ENCODE results near the gene PMIS2. TPM values are rescaled to one million over a fixed set of nuclear protein-coding genes. Genes with fewer than 3 reads are reported as not detected.

PMIS2 gene
- total RNA-seq, 1 experiment from 2014 or later: not detected

GRCh38 chr19:35545001-35545854 is 40.7 kb upstream of the PMIS2 start, which contains the start of gene TMEM147:
Gene TMEM147, plus strand, starts transcription at chr19:35545626. Its CDS starts 114 bp downstream, at chr19:35545740.
- H3K27me3 ChIP-seq (ENCODE audit: low read length): no peaks in the 10 kb centered on the region
- DNase-seq: peak; percentile 96
- peak within 1 kb of the TSS; percentile 98 for H3K4me3 ChIP-seq (ENCODE audit: low read length)

GRCh38 chr19:35545855-35546381 is 40.1 kb upstream of the PMIS2 start:
- H3K27ac ChIP-seq (ENCODE audit: low read length): peak overlapping the region; percentile 21; the same call in 1 of the 2 replicates
- H3K4me3 ChIP-seq (ENCODE audit: low read length): peak overlapping the region; percentile 98
- H3K36me3 ChIP-seq (ENCODE audit: insufficient read depth, low read length): no peaks in the 10 kb centered on the region
- no peaks in the 10 kb centered on the region for H3K9me3 ChIP-seq (ENCODE audit: low read length)
- no peaks in the 10 kb centered on the region for H3K9me2 ChIP-seq (replicated peaks; ENCODE audit: insufficient read depth, low read length)
- H3K4me1 ChIP-seq (ENCODE audit: low read length): peaks cover 17% of the 10 kb centered on the region
- peak overlapping the region; percentile 94 for H2AFZ ChIP-seq (ENCODE audit: low read length)
- H3K79me2 ChIP-seq (ENCODE audit: low read length): peaks cover 35% of the 10 kb centered on the region
- peak; percentile 83 for DNase-seq
- H4K20me1 ChIP-seq (ENCODE audit: insufficient read depth, low read depth, low read length): peaks cover 10% of the 10 kb centered on the region; the same call in 1 of the 2 replicates
- peak overlapping the region; percentile 89 for H3K9ac ChIP-seq (ENCODE audit: low read length)
- H3K4me2 ChIP-seq (ENCODE audit: low read depth, low read length, poor library complexity, severe bottlenecking): peak overlapping the region; percentile 99
- H3K27me3 ChIP-seq (ENCODE audit: low read length): no peaks in the 10 kb centered on the region

More at GRCh38 chr19:35545001-35545854, 40.7 kb upstream of the PMIS2 start, which contains the start of gene TMEM147:
- Histone ChIP-seq H3K4me2 (ENCODE audit: low read depth, low read length, poor library complexity, severe bottlenecking) (peak within 1 kb of the TSS; percentile 99), H4K20me1 (ENCODE audit: insufficient read depth, low read depth, low read length) (peaks cover 14% of the 10 kb centered on the region; the same call in 1 of the 2 replicates), H3K9ac (ENCODE audit: low read length) (peak within 1 kb of the TSS; percentile 89), H3K9me2 (replicated peaks; ENCODE audit: insufficient read depth, low read length) (no peaks in the 10 kb centered on the region), H3K9me3 (ENCODE audit: low read length) (no peaks in the 10 kb centered on the region), H3K4me1 (ENCODE audit: low read length) (peaks cover 17% of the 10 kb centered on the region), H3K79me2 (ENCODE audit: low read length) (peaks cover 35% of the 10 kb centered on the region), H2AFZ (ENCODE audit: low read length) (peak within 1 kb of the TSS; percentile 94), H3K36me3 (ENCODE audit: insufficient read depth, low read length) (no peaks in the 10 kb centered on the region), H3K27ac (ENCODE audit: low read length) (peak within 1 kb of the TSS; percentile 21; the same call in 1 of the 2 replicates)

GRCh38 chr19:35546532-35546931 is 39.4 kb upstream of the PMIS2 start:
- H3K9me2 ChIP-seq (replicated peaks; ENCODE audit: insufficient read depth, low read length): no peaks in the 10 kb centered on the region
- H3K27me3 ChIP-seq (ENCODE audit: low read length): no peaks in the 10 kb centered on the region
- H3K9ac ChIP-seq (ENCODE audit: low read length): peak overlapping the region; percentile 89
- peak overlapping the region; percentile 98 for H3K4me3 ChIP-seq (ENCODE audit: low read length)
- peaks cover 35% of the 10 kb centered on the region for H3K79me2 ChIP-seq (ENCODE audit: low read length)
- H3K27ac ChIP-seq (ENCODE audit: low read length): no peak overlapping the region; the same call in 1 of the 2 replicates
- H3K4me2 ChIP-seq (ENCODE audit: low read depth, low read length, poor library complexity, severe bottlenecking): peak overlapping the region; percentile 99
- no peaks in the 10 kb centered on the region for H3K9me3 ChIP-seq (ENCODE audit: low read length)
- no peaks in the 10 kb centered on the region for H3K36me3 ChIP-seq (ENCODE audit: insufficient read depth, low read length)
- DNase-seq: no peak
- H3K4me1 ChIP-seq (ENCODE audit: low read length): peaks cover 17% of the 10 kb centered on the region
- peaks cover 10% of the 10 kb centered on the region; the same call in 1 of the 2 replicates for H4K20me1 ChIP-seq (ENCODE audit: insufficient read depth, low read depth, low read length)
- H2AFZ ChIP-seq (ENCODE audit: low read length): no peak overlapping the region

- H3K36me3 ChIP-seq (ENCODE audit: insufficient read depth, low read length): no peaks in the 10 kb centered on the region
- no peak overlapping the region for H3K27ac ChIP-seq (ENCODE audit: low read length)
- H3K9me2 ChIP-seq (replicated peaks; ENCODE audit: insufficient read depth, low read length): no peaks in the 10 kb centered on the region
- no peak overlapping the region for H3K4me3 ChIP-seq (ENCODE audit: low read length)
- no peaks in the 10 kb centered on the region for H3K9me3 ChIP-seq (ENCODE audit: low read length)
- H3K4me1 ChIP-seq (ENCODE audit: low read length): peaks cover 12% of the 10 kb centered on the region
- no peak overlapping the region for H2AFZ ChIP-seq (ENCODE audit: low read length)
- H3K27me3 ChIP-seq (ENCODE audit: low read length): no peaks in the 10 kb centered on the region
- peak; percentile 90 for DNase-seq
- H4K20me1 ChIP-seq (ENCODE audit: insufficient read depth, low read depth, low read length): peaks cover 10% of the 10 kb centered on the region; the same call in 1 of the 2 replicates
- H3K79me2 ChIP-seq (ENCODE audit: low read length): peaks cover 30% of the 10 kb centered on the region
- H3K9ac ChIP-seq (ENCODE audit: low read length): no peak overlapping the region
- no peak overlapping the region for H3K4me2 ChIP-seq (ENCODE audit: low read depth, low read length, poor library complexity, severe bottlenecking)
These were observed 36.7 kb upstream of the PMIS2 start for GRCh38 chr19:35549174-35549788.

- no peak overlapping the region for H2AFZ ChIP-seq (ENCODE audit: low read length)
- H3K9me2 ChIP-seq (replicated peaks; ENCODE audit: insufficient read depth, low read length): no peaks in the 10 kb centered on the region
- H3K9me3 ChIP-seq (ENCODE audit: low read length): no peaks in the 10 kb centered on the region
- peaks cover 7% of the 10 kb centered on the region for H3K4me1 ChIP-seq (ENCODE audit: low read length)
- H3K4me2 ChIP-seq (ENCODE audit: low read depth, low read length, poor library complexity, severe bottlenecking): no peak overlapping the region
- no peak for DNase-seq
- 0 out of 2 replicates have a peak, but pooled peaks cover 5% of the 10 kb centered on the region for H4K20me1 ChIP-seq (ENCODE audit: insufficient read depth, low read depth, low read length)
- H3K27ac ChIP-seq (ENCODE audit: low read length): no peak overlapping the region
- peaks cover 23% of the 10 kb centered on the region for H3K79me2 ChIP-seq (ENCODE audit: low read length)
- H3K36me3 ChIP-seq (ENCODE audit: insufficient read depth, low read length): no peaks in the 10 kb centered on the region
- H3K4me3 ChIP-seq (ENCODE audit: low read length): no peak overlapping the region
- H3K9ac ChIP-seq (ENCODE audit: low read length): no peak overlapping the region
- no peaks in the 10 kb centered on the region for H3K27me3 ChIP-seq (ENCODE audit: low read length)
These were observed 36.0 kb upstream of the PMIS2 start for GRCh38 chr19:35549879-35550523.

GRCh38 chr19:35551091-35551810 is 34.7 kb upstream of the PMIS2 start:
- Histone ChIP-seq H3K27ac (ENCODE audit: low read length) (no peak overlapping the region), H3K4me2 (ENCODE audit: low read depth, low read length, poor library complexity, severe bottlenecking) (no peak overlapping the region), H3K4me3 (ENCODE audit: low read length) (no peak overlapping the region), H3K4me1 (ENCODE audit: low read length) (peaks cover 5% of the 10 kb centered on the region), H3K9me2 (replicated peaks; ENCODE audit: insufficient read depth, low read length) (no peaks in the 10 kb centered on the region), H2AFZ (ENCODE audit: low read length) (no peak overlapping the region), H3K36me3 (ENCODE audit: insufficient read depth, low read length) (no peaks in the 10 kb centered on the region), H3K27me3 (ENCODE audit: low read length) (no peaks in the 10 kb centered on the region), H3K9me3 (ENCODE audit: low read length) (no peaks in the 10 kb centered on the region), H4K20me1 (ENCODE audit: insufficient read depth, low read depth, low read length) (0 out of 2 replicates have a peak, but pooled peaks cover 5% of the 10 kb centered on the region), H3K9ac (ENCODE audit: low read length) (no peak overlapping the region), H3K79me2 (ENCODE audit: low read length) (peaks cover 12% of the 10 kb centered on the region)
- no peak for DNase-seq

GRCh38 chr19:35552534-35553384 is 33.2 kb upstream of the PMIS2 start:
- no peak overlapping the region for H2AFZ ChIP-seq (ENCODE audit: low read length)
- H4K20me1 ChIP-seq (ENCODE audit: insufficient read depth, low read depth, low read length): 0 out of 2 replicates have a peak, but pooled peaks cover 5% of the 10 kb centered on the region
- H3K9me3 ChIP-seq (ENCODE audit: low read length): no peaks in the 10 kb centered on the region
- H3K79me2 ChIP-seq (ENCODE audit: low read length): no peaks in the 10 kb centered on the region
- no peak overlapping the region for H3K9ac ChIP-seq (ENCODE audit: low read length)
- H3K27ac ChIP-seq (ENCODE audit: low read length): no peak overlapping the region
- DNase-seq: no peak
- no peak overlapping the region for H3K4me3 ChIP-seq (ENCODE audit: low read length)
- H3K27me3 ChIP-seq (ENCODE audit: low read length): no peaks in the 10 kb centered on the region
- H3K9me2 ChIP-seq (replicated peaks; ENCODE audit: insufficient read depth, low read length): no peaks in the 10 kb centered on the region
- H3K4me2 ChIP-seq (ENCODE audit: low read depth, low read length, poor library complexity, severe bottlenecking): no peak overlapping the region
- no peaks in the 10 kb centered on the region for H3K36me3 ChIP-seq (ENCODE audit: insufficient read depth, low read length)
- H3K4me1 ChIP-seq (ENCODE audit: low read length): no peaks in the 10 kb centered on the region
